SIG-M5 (cell line): ENCODE measurements around the gene PELI2.
"Not testable (repeated sequence)": the region's sequence is repeated elsewhere in the genome, so short reads cannot be mapped to it uniquely, and the experiment has no call there.

Source experiments
- DNase-seq: peaks from one replicate; lab custom pipeline; 2025; lab: John Stamatoyannopoulos, UW

PELI2 gene

DNA sequence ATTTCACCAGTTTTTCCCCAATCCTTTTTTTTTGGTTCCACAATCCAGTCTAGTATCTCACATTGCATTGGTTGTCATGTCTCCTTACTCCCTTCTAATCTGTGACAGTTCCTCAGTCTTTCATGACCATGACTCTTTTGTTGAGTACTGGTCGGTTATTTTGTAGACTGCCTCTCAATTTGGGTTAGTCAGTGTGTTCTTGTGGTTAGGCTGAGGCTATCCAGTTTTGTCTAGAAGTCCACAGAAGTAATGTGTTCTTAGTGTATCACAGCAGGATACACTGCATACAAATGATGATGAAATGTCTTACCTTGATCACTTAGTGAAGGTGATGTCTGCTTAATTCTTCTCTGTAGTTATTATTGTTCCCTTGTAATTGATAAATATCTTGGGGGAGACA lies 24.8 kb downstream of the PELI2 start:
- no peak for DNase-seq

DNA sequence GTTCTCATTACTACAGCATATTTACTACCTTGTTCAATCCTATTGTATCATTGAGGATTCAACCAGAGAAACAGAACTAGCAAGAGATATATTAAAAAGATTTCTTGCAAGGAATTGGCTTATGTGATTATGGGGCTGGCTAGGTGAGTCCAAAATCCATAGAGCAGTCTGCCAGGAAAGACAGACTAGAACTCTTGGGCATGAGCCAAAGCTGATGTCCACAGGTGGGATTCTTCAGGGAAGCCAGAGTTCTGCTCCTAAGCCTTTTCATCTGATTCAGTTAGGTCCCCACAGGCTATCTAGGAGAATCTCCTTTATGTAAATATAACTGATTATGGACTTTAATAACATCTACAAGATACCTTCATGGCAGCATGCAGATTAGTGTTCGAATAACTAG lies 26.0 kb downstream of the PELI2 start:
- no peak for DNase-seq

DNA sequence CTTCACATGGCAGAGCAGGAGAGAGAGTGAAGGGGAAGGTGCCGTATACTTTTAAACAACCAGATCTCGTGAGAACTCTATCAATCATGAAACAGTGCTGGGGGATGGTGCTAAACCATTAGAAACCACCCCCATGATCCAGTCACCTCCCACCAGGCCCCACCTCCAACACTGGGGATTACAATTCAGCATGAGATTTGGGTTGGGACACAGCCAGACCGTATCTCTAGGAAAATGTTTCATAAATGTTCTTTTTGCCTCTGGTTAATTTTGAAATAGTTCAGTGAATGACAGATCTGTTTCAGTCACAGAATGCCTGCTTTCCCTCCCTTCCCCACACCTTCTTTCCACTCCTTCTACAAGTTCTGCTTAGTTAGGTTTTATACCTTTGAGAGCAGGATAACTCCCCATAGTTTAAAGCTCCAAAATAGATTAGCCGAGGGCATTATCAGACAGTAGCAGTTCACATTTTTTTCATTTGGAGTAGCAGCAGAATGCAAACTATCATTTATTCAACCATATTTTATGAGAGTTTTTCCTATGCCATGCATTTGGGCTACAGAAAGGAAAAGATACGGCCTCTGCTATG lies 27.1 kb downstream of the PELI2 start:
- DNase-seq, result no peak

DNA sequence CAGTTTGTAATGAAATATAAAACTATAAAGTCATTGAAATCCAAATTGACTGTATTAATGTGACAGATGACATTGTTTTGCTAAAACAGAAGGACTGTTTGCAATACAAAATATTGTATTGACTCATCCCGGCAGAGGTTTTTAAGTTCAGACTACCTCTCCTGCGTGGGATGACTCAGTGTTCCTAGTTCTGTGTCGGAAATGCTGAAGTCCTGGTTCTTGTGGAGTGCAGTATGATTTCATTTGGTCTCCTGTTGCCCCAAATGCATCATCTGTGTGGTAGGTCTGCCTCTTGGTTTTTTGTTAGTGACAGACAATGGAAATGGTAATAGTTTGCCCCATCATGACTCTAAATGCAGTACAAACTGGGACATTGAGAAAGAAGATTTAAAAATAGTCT lies 27.8 kb downstream of the PELI2 start:
- no peak for DNase-seq

DNA sequence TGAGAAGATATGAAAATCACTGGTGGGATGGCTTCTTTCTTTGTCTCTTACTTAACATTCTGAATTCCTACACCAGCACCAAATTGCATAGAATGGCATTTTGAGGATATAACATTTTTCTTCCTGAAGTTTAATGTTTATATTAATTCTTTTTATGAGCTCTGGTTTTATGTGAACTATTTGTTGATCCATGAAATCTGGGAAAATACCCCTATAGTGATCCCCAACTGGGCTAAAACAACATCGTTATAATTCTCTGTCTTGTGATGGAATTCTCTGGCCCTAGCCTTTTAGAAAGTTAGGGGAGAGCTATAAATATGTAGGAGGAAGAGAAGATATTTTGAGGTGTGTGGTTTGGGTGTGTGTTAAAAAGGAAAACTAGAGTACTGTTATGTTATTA lies 29.2 kb downstream of the PELI2 start:
- no peak for DNase-seq

DNA sequence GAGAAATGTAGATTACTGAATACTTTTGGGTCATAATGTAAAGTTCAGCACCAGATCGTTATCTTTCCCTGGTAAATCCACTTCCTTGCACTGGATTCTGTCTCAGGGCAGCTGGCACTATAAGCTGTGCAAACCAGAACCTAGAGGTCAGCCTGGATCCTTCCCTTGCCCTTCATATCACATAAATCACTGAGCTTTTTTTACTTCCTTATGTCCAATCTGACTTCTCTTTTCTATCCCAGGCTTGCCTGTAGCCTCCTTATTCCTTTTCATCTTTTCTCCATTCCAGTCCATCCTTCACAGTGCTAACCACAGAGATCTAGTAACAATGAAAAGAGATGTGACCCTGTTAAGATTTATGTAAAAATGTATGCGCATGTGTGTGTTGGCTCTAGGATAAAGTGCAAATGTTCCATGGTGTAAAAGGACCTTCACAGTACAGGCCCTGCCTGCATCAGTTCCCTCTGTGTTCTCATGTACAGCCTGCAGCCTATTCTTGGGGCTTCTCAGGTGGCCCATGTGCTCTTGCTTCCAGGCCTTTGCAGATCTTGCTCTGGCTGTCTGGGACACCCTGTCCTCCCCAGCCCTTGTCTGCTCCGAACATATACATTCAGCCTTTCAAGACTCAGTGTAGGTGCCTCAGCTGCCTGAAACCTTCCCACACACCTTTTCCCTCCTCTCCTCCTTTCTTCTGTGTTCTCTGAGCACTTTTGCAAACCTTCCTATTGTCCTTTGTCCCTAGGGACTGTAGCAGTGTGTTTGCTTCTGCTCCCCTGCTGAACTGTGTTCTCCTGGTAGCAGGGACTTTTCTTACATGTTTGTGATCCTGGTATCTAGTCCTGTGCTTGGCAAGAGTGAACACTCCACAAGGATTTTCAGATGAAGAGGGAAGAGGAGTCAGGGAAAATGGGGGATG lies 30.0 kb downstream of the PELI2 start:
- no peak for DNase-seq

DNA sequence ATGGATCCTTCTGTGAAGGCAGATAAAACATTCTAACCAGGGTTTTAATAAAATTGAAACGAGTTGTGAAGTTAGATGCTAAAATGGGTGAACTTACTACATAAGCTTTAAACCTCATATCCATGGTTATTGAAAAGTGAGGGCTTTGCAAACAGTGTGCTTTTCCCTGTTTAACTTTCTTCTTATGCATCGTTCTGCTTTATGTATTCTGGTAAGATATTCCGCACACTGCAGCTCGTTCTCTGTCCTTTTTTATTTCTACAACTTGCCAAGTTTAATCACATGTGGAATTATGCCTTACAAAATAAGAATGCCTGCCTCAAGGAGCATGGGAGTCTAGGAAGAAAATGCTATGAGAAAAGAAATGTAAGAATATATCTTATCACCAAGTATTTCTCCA lies 30.9 kb downstream of the PELI2 start:
- no peak for DNase-seq

DNA sequence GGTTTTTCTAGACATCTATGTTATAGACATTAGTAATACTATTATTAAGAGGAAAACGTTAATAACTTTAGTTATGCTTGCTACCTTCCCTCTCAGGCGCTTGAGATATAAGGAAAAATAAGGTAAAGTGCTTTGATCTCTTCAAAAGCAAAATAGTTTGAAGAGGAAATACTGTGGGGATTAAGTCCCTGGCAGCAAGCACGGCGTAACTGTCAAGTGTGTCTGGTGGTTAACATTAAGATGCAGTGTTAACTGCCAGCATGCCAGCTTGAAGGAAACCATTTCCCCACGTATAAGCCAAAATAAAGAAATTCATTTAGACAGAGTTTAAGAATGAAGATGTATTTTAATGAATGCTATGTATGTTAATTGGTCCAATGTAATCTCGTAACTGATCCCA lies 31.8 kb downstream of the PELI2 start:
- no peak for DNase-seq

DNA sequence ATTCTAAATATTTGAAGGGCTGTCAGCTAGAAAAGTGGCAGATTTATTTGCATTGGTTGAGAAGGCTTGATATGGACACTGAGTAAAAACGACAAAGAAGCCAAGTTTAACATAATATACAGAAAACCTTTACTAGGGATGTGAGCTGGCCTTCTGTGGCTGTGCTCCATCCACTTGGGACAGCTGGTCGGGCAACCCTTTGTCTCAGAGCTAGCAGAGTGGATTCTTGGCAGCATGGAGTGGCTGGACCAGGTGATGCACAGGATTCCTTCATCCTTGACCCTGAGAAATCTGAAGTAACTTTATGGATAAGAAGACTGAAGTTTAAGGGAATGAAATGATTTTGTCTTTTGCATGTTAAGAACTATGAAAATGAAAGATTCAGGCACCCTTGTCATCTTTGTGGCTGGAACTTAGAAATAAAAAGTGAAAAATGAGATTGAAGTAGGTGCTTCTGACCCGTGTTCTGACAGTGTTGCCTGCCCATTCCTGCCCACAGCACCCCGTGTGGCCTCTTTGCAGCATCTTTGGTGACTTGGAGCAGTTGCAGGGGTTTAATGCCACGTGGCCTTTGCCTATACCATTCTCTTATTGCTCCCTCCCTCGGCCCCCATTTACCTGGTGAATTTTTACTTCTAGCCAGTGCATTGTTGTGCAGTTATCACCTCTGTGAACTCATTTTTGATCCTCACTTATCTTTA lies 32.6 kb downstream of the PELI2 start:
- no peak for DNase-seq

DNA sequence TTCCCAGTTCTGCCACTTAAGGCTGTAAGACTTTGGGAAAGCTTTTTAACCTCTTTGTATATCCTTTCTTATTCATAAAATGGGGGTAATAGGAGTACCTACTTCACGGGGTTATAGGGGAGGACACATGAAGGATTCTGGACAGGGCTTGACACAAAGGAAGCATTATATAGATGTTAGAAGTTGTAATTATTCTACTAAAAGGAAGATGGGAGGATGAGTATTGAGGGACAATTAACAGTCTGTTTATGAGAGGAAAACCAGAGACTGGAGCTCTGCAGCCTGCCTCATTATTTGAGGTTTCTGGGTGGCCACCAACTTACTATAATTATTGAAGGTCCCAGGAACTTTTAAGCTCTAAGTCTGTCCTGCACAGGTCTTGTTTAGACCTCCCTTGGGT lies 34.0 kb downstream of the PELI2 start:
- DNase-seq, result no peak

DNA sequence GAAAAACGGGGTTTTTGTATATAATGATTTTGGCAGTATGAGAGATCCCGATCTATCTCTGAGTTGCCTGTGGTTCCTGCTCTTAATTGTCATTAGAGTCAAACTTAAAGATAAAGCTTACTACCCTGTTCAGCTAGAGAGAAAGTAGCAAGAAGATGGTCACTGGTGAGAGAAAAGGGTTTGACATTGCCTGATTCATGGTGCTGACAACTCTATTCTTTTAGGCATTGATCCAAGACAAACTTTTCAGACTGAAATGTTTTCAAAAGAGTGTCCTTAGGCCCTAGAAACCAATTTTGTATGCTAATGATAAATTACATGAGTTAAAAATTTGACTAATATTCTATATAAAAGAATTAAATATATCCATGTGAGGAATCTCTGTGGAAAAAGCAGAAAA lies 35.1 kb downstream of the PELI2 start:
- no peak for DNase-seq

DNA sequence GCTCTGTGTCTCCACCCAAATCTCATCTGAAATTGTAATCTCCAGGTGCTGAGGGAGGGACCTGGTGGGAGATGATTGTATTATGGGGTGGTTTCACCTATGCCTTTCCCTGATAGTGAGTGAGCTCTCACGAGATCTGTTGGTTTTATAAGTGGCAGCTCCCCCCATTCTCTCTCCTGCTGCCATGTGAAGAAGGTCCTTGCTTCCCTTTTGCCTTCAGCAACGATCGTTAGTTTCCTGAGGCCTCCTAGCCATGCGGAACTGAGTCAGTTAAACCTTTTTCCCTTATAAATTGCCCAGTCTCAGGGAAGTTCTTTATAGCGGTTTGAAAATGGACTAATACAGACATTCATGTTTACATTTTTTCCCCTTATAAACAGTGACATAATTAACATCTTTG lies 36.1 kb downstream of the PELI2 start:
- DNase-seq, result no peak

DNA sequence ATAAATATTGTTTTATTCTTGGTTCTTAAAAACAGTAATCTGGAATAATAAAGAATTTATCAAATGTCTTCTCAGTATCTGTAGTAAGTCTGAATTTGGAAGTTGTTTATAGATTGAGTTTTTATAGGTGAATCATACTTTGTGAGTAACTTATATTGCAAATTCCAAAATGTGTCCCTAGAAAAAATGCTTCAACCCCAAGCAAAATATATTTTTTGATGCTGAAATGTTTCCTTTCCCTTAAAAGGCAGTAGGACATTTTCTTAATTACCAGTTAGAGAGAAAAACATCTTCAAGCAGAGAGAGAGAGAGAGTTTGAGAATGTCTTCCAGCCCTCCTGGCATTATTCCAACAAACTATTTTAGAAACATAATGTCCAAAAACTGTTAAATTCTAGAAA lies 37.9 kb downstream of the PELI2 start:
- no peak for DNase-seq

DNA sequence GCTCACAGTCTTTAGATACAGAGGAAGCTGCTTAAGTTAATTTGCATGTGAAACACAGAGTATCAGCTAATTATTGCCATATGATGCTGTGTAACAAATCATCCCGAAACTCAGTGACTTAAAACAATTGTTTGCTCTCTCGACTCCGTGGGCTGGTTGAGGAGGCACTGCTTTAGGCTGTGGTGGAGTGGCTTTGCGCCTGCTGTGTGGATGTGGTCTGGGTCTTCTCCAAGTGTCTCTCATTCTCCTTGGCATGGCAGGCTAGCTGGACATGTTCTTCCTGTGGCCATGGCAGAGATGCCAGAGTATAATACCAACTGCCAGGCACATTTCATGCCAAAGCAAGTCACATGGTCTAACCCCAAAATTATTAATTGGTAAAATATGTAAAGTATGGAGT lies 40.9 kb downstream of the PELI2 start:
- DNase-seq, result no peak

DNA sequence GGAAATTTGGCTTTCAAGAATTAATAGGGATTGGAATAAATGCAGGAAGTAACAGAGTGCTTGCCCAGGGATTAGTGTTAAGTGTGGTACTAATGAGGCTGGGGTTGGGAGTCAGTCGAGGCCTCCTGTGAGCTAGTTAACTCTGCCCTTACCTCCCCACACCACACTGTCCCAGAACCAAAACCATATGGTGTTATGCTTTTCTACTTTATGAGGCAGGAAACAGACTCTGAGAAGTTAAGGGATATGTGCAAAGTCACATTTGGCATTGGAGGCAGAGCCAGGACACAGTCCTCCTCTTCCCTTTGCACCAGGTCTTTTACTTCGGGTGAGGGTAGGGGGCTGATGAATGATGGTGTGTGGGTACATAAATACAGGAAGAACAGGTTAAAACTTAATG lies 41.9 kb downstream of the PELI2 start:
- no peak for DNase-seq

DNA sequence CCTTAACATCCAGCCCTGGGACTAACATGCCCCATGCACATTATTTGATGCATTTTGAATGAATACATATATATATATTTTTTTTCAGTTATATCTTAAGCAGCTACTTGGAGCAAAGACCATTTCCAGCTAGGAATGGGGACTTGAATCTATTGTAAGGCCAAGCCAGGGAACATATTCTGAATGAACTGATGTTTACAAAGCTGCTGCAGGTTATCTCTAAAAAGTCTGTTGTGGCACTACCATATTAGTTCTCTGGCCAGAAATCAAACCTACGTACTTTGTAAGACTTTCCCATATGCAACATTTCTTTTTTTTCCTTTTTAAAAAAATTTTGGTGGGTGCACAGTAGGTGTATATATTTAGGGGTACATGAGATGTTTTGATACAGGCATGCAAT lies 43.4 kb downstream of the PELI2 start:
- no peak for DNase-seq

DNA sequence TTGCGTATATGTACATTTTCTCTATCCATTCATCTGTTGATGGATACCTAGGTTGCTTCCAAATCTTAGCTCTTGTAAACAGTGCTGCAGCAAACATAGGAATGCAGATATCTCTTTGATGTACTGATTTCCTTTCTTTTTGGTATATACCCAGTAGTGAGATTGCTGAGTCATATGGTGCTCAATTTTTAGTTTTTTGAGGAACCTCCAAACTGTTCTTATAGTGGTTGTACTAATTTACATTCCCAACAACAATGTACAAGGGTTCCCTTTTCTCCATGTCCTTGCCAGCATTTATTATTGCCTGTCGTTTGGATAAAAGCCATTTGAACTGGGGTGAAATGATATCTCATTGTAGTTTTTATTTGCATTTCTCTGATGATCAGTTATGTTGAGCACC lies 44.3 kb downstream of the PELI2 start:
- no peak for DNase-seq

DNA sequence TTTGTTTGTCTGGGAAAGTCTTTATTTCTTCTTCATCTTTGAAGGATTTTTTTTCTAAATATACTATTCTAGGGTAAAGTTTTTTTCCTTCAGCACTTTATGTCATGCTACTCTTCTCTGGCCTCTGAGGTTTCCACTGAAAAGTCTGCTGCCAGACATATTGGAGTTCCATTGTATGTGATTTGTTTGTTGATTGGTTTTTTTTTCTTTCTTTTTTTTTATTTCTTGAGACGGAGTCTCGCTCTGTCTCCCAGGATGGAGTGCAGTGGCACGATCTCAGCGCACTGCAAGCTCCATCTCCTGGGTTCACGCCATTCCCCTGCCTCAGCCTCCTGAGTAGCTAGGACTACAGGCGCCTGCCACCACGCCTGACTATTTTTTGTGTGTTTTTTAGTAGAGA lies 48.4 kb downstream of the PELI2 start:
- not testable (repeated sequence) for DNase-seq

DNA sequence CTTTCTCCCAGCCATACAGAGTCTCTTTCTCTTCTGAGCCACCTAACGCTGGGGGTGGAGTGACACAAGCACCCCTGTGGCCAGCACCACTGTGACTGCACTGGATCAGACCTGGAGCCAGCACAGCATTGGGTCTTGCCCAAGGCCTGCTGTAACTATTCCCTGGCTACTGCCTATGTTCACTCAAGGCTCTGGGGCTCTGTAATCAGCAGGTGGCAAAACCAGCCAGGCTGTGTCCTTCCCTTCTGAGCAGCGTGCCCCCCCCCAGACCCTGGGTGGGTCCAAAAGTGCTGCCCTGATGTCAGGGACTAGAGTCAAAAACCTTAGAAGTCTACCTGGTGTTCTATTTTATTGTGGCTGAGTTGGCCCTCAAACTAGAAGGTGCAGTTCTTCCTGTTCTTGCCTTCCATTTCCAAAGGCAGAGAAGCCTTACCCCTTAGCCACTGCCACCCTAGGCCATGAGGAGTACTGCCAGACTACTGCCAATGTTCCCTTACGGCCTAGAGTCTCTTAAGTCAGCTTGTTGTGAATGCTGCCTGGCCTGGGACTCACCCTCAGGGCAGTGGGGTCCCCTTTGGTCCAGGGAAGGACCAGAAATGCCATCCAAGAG lies 49.9 kb downstream of the PELI2 start:
- DNase-seq, result no peak

DNA sequence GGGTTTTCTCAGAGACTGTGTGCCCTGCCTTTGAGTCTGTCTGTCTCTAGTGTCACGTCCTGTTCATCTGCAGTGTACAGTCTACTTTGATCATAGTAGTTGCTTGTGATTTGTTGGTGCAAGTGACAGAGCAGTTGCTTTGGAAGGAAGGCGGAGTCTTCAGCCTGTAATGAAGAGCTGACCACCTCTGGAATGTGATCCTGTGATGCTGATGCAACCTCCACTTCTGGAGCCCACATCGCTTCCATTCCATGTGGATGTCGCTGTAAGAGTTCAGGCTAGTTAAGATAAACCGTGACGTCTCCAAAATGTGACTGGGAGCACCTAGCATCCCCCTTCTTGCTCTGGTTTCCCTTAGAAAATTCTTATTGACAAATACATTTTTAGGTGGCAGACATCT lies 51.8 kb downstream of the PELI2 start:
- no peak for DNase-seq

DNA sequence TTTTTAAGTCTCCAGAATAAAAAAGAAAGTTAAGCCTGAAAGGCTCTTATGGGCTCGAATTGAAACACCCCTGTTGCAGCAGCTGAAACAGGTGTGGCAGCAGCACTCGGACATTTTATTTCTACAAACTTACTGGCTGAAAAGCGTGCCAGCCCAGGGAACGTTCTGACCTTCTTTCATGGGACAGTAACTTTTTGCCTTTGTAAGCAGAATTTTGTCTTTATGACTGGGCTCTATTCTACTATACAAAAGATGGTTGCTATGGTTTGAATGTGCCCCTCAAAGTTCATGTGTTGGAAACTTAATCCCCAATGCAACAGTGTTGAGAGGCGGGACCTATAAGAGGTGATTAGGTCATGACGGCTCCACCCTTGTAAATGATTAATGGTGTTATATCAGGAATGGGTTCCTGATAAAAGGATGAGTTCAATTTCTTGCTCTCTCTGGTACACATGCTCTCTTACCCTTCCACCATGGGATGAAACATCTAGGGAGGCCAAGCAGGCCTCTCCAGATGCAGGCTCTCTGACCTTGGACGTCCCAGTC lies 52.7 kb downstream of the PELI2 start:
- DNase-seq, result no peak

DNA sequence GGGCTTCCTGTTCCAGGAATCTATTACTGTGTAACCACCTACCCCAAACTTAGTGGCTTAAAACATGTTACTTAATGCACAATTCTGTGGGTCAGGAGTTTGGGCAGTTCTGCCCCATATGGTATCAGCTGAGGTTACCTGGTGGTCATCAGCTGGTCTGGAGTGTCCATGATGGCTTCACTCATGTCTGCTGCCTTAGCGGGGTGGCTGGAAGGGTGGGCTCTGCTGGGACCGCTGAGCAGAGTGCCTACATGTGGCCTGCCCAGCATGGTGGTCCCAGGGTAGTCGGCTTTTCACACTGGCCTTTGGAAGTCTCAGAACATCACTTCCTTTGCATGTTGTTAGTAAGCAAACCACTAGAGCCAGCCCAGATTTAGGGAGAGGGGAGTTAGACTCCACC lies 53.9 kb downstream of the PELI2 start:
- DNase-seq, result no peak

DNA sequence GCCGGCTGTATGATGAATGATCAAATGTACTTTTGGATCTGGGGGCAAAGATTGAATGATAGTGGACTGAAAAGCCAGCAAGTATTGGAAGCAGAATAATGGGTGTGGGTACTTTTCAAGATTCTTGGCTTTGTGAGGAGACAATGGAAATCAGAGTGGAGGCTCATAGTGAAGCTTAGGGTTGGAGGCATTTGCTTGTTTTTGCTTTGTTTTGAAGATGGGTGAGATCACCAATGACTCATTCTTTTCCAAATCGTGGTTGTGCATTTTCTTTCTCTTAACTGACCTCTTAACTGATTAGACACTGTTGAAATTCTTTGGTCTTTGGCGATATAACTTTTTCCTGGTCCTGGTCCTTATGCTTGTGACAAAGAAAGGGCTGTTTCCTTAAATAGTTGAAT lies 54.4 kb downstream of the PELI2 start:
- no peak for DNase-seq
